Activated CD8-positive, alpha-beta T cell treated with anti-CD3 and anti-CD28 coated beads for 36 hours (primary cell): ENCODE measurements around the gene DNAJB11. TPM values are rescaled to one million over a fixed set of nuclear protein-coding genes. Genes with fewer than 3 reads are reported as not detected.
A peak's percentile ranks its signal among the peaks of the same experiment; 100 is the strongest.

Source experiments
- ATAC-seq: fragments of 200-7000 bp; cut with Tn5 transposase; one replicate; pipeline ENCODE4 v1.10.0; 2021; ENCODE audit warnings: mild to moderate bottlenecking, moderate library complexity
- CTCF ChIA-PET: fragments of 350-600 bp; sonication (Branson Sonifier 250); formaldehyde crosslinking; loops from one replicate; lab custom pipeline; 2021; ENCODE audit warnings: antibody characterized with exemption; lab: Charles Lee
- POLR2A ChIA-PET: fragments of 350-600 bp; sonication (Branson Sonifier 250); formaldehyde crosslinking; loops from one replicate; lab custom pipeline; 2021; ENCODE audit warnings: antibody characterized with exemption; lab: Charles Lee
- DNase-seq: peaks from one replicate; pipeline ENCODE4 v3.0.0-alpha.2; 2020
- H3K27ac Mint-ChIP-seq: one replicate; pipeline ENCODE4 v1.8.0; 2021; ENCODE audit warnings: mild to moderate bottlenecking, mixed read lengths
- H3K27me3 Mint-ChIP-seq: one replicate; pipeline ENCODE4 v1.8.0; 2021; ENCODE audit warnings: mixed read lengths
- H3K36me3 Mint-ChIP-seq: one replicate; pipeline ENCODE4 v1.8.0; 2021; ENCODE audit warnings: low read depth, mixed read lengths
- H3K4me1 Mint-ChIP-seq: one replicate; pipeline ENCODE4 v1.8.0; 2021; ENCODE audit warnings: low read depth, mixed read lengths
- H3K4me3 Mint-ChIP-seq: one replicate; pipeline ENCODE4 v1.8.0; 2021; ENCODE audit warnings: mild to moderate bottlenecking, moderate library complexity, mixed read lengths
- H3K9me3 Mint-ChIP-seq: one replicate; pipeline ENCODE4 v1.8.0; 2021; ENCODE audit warnings: mixed read lengths
- intact Hi-C: fragments of 100-400 bp; cut with micrococcal nuclease; formaldehyde crosslinking; loops from one replicate; pipeline ENCODE4 v1.10.0; 2022
- total RNA-seq, 2 experiments: library from RNA; stranded (reverse); gene quantifications; one replicate each; pipeline ENCODE4 v1.2.3, GENCODE V29; 2021
- TF ChIP-seq, protein P1 (sequence below): fragments of 200-600 bp; IDR thresholded peaks from one replicate; pipeline ENCODE4 v1.8.0; 2022; ENCODE audit warnings: antibody characterized with exemption, mild to moderate bottlenecking

DNAJB11 gene
- total RNA-seq, 2 experiments from 2014 or later = 30.0 to 31.5 TPM

DNA sequence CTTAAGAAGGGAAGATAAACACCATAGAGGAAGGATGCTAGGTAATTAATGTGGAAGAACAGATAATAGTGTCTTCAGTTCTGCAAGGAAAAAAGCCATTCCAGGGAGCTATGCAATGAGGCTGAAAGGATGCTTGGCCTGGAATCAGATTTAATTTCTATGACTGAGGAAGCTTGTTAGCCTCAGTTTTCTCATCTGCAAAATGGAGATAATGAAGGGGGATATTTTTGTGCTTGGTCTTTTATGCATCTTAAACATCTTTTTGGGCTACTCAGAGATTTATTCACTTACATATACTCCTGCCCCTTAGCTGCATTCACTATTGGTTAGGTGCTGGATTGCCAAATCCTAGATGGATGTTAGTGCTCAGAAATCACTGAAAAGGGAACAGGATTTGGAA is 16.7 kb downstream of the DNAJB11 start:
- no peak overlapping the region for H3K27ac Mint-ChIP-seq
- intact Hi-C loops = no loop called here
- H3K27me3 Mint-ChIP-seq = no peaks in the 10 kb centered on the region
- TF ChIP-seq, protein P1, sequence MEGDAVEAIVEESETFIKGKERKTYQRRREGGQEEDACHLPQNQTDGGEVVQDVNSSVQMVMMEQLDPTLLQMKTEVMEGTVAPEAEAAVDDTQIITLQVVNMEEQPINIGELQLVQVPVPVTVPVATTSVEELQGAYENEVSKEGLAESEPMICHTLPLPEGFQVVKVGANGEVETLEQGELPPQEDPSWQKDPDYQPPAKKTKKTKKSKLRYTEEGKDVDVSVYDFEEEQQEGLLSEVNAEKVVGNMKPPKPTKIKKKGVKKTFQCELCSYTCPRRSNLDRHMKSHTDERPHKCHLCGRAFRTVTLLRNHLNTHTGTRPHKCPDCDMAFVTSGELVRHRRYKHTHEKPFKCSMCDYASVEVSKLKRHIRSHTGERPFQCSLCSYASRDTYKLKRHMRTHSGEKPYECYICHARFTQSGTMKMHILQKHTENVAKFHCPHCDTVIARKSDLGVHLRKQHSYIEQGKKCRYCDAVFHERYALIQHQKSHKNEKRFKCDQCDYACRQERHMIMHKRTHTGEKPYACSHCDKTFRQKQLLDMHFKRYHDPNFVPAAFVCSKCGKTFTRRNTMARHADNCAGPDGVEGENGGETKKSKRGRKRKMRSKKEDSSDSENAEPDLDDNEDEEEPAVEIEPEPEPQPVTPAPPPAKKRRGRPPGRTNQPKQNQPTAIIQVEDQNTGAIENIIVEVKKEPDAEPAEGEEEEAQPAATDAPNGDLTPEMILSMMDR = no peak
- no peak for DNase-seq
- H3K4me3 Mint-ChIP-seq = no peak overlapping the region
- ChIA-PET POLR2A (interaction anchor here (0.8 to 7.6 kb wide), 6 partner anchors 10 to 203 kb away, joined by 3 to 65 read pairs (median 6); partner anchors contain the start of genes DNAJB11, EIF4A2 and TBCCD1), CTCF (interaction anchor here (0.7 to 6.1 kb wide), 4 partner anchors 10 to 235 kb away, joined by 3 to 71 read pairs (median 4); no protein-coding TSS in a partner anchor)
- H3K4me1 Mint-ChIP-seq = peaks cover 20% of the 10 kb centered on the region
- ATAC-seq = no peak
- H3K36me3 Mint-ChIP-seq = peaks cover 15% of the 10 kb centered on the region
- H3K9me3 Mint-ChIP-seq = no peaks in the 10 kb centered on the region

- ATAC-seq (peak; percentile 42), DNase-seq (no peak)
- CTCF ChIA-PET = interaction anchor here (1.9 to 17.4 kb wide), 4 partner anchors 22 to 233 kb away, joined by 6 to 185 read pairs (median 42); no protein-coding TSS in a partner anchor
- peaks cover 20% of the 10 kb centered on the region for H3K4me1 Mint-ChIP-seq
- H3K9me3 Mint-ChIP-seq = no peaks in the 10 kb centered on the region
- TF ChIP-seq, protein P1 = no peak
- H3K27ac Mint-ChIP-seq = no peak overlapping the region
- POLR2A ChIA-PET = interaction anchor here (1.9 to 3.0 kb wide), 2 partner anchors 9 to 195 kb away, joined by 5 to 11 read pairs; partner anchors contain the start of gene EIF4A2
- peaks cover 13% of the 10 kb centered on the region for H3K36me3 Mint-ChIP-seq
- no peaks in the 10 kb centered on the region for H3K27me3 Mint-ChIP-seq
- no peak overlapping the region for H3K4me3 Mint-ChIP-seq
- intact Hi-C loops = no loop called here
Observed at GRCh38 chr3:186588632-186589031, 18.1 kb downstream of the DNAJB11 start.

GRCh38 chr3:186589121-186589520 is 18.6 kb downstream of the DNAJB11 start:
- TF ChIP-seq, protein P1 = peak; percentile 19
- POLR2A ChIA-PET = interaction anchor here (1.9 to 3.0 kb wide), 2 partner anchors 8 to 195 kb away, joined by 5 to 11 read pairs; partner anchors contain the start of gene EIF4A2
- no peaks in the 10 kb centered on the region for H3K9me3 Mint-ChIP-seq
- peaks cover 20% of the 10 kb centered on the region for H3K4me1 Mint-ChIP-seq
- no peaks in the 10 kb centered on the region for H3K27me3 Mint-ChIP-seq
- DNase-seq = no peak
- H3K27ac Mint-ChIP-seq = no peak overlapping the region
- ATAC-seq = no peak
- CTCF ChIA-PET = interaction anchor here (1.9 to 17.4 kb wide), 3 partner anchors 22 to 232 kb away, joined by 6 to 185 read pairs (median 14); no protein-coding TSS in a partner anchor
- intact Hi-C loops = no loop called here
- peaks cover 11% of the 10 kb centered on the region for H3K36me3 Mint-ChIP-seq
- no peak overlapping the region for H3K4me3 Mint-ChIP-seq

DNA sequence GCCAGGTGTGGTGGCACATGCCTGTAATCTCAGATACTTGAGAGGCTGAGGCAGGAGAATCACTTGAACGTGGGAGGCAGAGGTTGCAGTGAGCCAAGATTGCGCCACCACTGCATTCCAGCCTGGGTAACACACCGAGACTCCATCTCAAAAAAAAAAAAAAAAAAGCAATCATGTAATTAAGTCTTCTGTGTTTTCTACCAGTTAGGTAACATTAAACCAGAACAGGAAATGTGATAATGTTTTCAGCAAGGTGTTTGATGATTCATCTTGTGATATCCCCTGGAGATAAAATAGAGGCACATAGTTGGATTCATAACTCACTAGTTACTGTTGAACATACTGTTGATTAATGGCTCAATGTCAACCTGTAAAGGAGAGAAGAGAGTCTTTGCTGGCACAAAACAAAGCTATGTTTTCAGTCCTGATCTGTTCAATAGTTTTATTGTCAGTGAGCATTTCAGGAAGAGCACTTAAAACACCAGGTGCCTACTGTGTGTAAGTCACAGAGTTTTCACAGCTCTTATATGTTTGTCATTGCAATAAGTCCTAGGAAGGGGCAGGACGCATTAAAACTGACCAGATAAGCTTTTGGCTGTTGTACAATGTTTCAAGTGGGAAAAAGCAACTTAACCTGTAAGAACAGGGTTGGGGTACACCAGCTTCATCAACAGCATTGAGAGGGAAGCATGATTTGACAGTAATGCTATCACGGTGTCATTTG is 19.5 kb downstream of the DNAJB11 start:
- no peak for DNase-seq
- ChIA-PET POLR2A (interaction anchor here (0.6 to 3.0 kb wide), 7 partner anchors 19 to 930 kb away, joined by 3 to 11 read pairs (median 4); partner anchors contain the start of genes DNAJB11 and EIF4A2), CTCF (interaction anchor here (1.0 to 17.4 kb wide), 6 partner anchors 17 to 523 kb away, joined by 3 to 185 read pairs (median 4); no protein-coding TSS in a partner anchor)
- intact Hi-C loops = no loop called here
- no peak overlapping the region for H3K27ac Mint-ChIP-seq
- H3K9me3 Mint-ChIP-seq = no peaks in the 10 kb centered on the region
- peaks cover 5% of the 10 kb centered on the region for H3K36me3 Mint-ChIP-seq
- peak; percentile 77 for ATAC-seq
- TF ChIP-seq, protein P1 = no peak
- H3K4me1 Mint-ChIP-seq = peaks cover 20% of the 10 kb centered on the region
- H3K4me3 Mint-ChIP-seq = no peak overlapping the region
- no peaks in the 10 kb centered on the region for H3K27me3 Mint-ChIP-seq
